ENCODE measurements around the gene ASPSCR1. TPM values are rescaled to one million over a fixed set of nuclear protein-coding genes. Genes with fewer than 3 reads are reported as not detected.

The ASPSCR1 gene
- total RNA-seq, 1 donor from 2014 or later, result 20.1 TPM

DNA sequence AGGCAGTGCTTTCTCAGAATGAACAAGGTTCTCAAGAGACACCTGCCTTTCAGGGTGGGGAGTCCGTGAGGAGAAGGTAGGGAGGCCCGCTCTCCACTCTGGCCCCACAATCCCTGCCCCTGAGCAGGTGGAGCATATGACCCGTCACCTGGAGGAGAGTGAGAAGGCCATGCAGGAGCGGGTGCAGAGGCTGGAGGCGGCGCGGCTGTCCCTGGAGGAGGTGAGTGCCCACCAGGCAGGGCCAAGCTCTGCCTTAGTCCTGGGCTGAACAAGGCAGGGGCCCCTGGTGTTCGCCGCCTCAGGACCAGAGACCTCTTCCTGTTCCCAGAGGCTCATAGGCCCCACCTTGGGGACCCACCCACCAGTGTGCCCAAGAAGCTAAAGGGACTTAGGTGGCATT, 51.5 kb downstream of the ASPSCR1 start:
- no peak for DNase-seq (ENCODE audit: low read depth)
- H3K4me3 ChIP-seq (ENCODE audit: low read depth, low read length), result no peak overlapping the region
- TF ChIP-seq CTCF (conservative IDR thresholded peaks at IDR 0.05; ENCODE audit: low read depth, low read length), result no peak

DNA sequence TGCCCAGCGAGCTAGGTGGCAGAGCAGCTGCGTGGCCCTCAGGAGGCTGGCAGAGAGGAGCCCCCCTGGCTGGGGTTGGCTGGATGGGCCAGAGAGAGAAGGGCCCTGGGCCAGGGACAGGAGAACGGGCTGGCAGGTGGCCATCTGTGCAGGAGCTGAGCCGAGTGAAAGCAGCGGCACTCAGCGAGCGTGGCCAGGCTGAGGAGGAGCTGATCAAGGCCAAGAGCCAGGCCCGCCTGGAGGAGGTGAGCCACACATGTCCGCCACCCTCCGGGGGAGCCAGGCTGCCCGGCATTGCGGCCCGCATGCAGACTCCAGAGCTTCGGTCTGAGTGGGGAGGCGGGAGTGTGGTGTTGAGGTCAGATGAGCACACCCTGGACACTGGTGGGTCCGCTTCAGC, 52.0 kb downstream of the ASPSCR1 start:
- no peak for DNase-seq (ENCODE audit: low read depth)
- H3K4me3 ChIP-seq (ENCODE audit: low read depth, low read length), result no peak overlapping the region

GRCh38 chr17:82029990-82030469, 52.6 kb downstream of the ASPSCR1 start:
- TF ChIP-seq CTCF (conservative IDR thresholded peaks at IDR 0.05; ENCODE audit: low read depth, low read length), result no peak
- no peak for DNase-seq (ENCODE audit: low read depth)
- H3K4me3 ChIP-seq (ENCODE audit: low read depth, low read length), result no peak overlapping the region

More for the DNA sequence above, 52.0 kb downstream of the ASPSCR1 start:
- no peak for TF ChIP-seq CTCF (conservative IDR thresholded peaks at IDR 0.05; ENCODE audit: low read depth, low read length)

- DNase-seq (ENCODE audit: low read depth), result peak; percentile 13
- H3K4me3 ChIP-seq (ENCODE audit: low read depth, low read length), result peak overlapping the region; percentile 57
- TF ChIP-seq CTCF (conservative IDR thresholded peaks at IDR 0.05; ENCODE audit: low read depth, low read length), result peak; percentile 43
Observed at GRCh38 chr17:82030470-82031302, 53.3 kb downstream of the ASPSCR1 start.

GRCh38 chr17:82031303-82031884, 54.0 kb downstream of the ASPSCR1 start, which contains the start of gene RAC3:
Gene RAC3 (plus strand): TSS chr17:82031678. CDS start chr17:82031762, 84 bp downstream.
- TF ChIP-seq CTCF (conservative IDR thresholded peaks at IDR 0.05; ENCODE audit: low read depth, low read length), result no peak
- no peak for DNase-seq (ENCODE audit: low read depth)
- H3K4me3 ChIP-seq (ENCODE audit: low read depth, low read length), result peak within 1 kb of the TSS; percentile 62

GRCh38 chr17:82031885-82032627, 54.6 kb downstream of the ASPSCR1 start:
- peak overlapping the region; percentile 62 for H3K4me3 ChIP-seq (ENCODE audit: low read depth, low read length)
- no peak for TF ChIP-seq CTCF (conservative IDR thresholded peaks at IDR 0.05; ENCODE audit: low read depth, low read length)
- no peak for DNase-seq (ENCODE audit: low read depth)
